A673 (cell line): ENCODE results near the gene CHRM4. TPM values are rescaled to one million over a fixed set of nuclear protein-coding genes. Genes with fewer than 3 reads are reported as not detected.

Experiments used
- BruUV-seq: library from RNA; stranded (reverse); fragments of 400-500 nt; replicated peaks from 2 replicates; lab custom pipeline; 2021; lab: Mats Ljungman, UMichigan
- CTCF ChIA-PET: fragments of 300-600 bp; sonication (Branson Sonifier 250); formaldehyde crosslinking; loops from one replicate; lab custom pipeline; 2022; ENCODE audit warnings: antibody characterized with exemption; lab: Charles Lee
- POLR2A ChIA-PET: fragments of 300-600 bp; sonication (Branson Sonifier 250); formaldehyde crosslinking; loops from one replicate; lab custom pipeline; 2022; ENCODE audit warnings: antibody characterized with exemption; ENCODE audit not compliant: low non-redundant PET; lab: Charles Lee
- DNase-seq: peaks from one replicate; pipeline ENCODE4 v3.0.0-alpha.2; 2015; ENCODE audit warnings: low spot score
- H3K27ac ChIP-seq: fragments of 200-600 bp; sonication (generic); 2 replicates; pipeline ENCODE4 v1.5.1; 2016; ENCODE audit warnings: mixed run types, low read depth, mild to moderate bottlenecking, mixed read lengths, antibody characterized with exemption, low read length; ENCODE audit not compliant: poor library complexity, severe bottlenecking
- H3K27me3 ChIP-seq: fragments of 200-600 bp; sonication (generic); replicated peaks from 2 replicates; pipeline ENCODE4 v1.6.1; 2017; ENCODE audit warnings: mixed run types, low read depth, mild to moderate bottlenecking, mixed read lengths, antibody characterized with exemption, low read length; ENCODE audit not compliant: insufficient read depth, poor library complexity
- H3K36me3 ChIP-seq: fragments of 200-600 bp; sonication (generic); 2 replicates; pipeline ENCODE4 v1.6.1; 2016; ENCODE audit warnings: mixed run types, mild to moderate bottlenecking, mixed read lengths, antibody characterized with exemption, low read length; ENCODE audit not compliant: insufficient read depth, poor library complexity, severe bottlenecking
- H3K4me1 ChIP-seq: fragments of 200-600 bp; sonication (generic); 2 replicates; pipeline ENCODE4 v1.6.1; 2017; ENCODE audit warnings: mixed run types, mild to moderate bottlenecking, mixed read lengths, antibody characterized with exemption, low read length; ENCODE audit not compliant: insufficient read depth, poor library complexity, severe bottlenecking
- H3K4me3 ChIP-seq: fragments of 200-600 bp; sonication (generic); 2 replicates; pipeline ENCODE4 v1.5.1; 2016; ENCODE audit warnings: low read depth, mixed run types, mild to moderate bottlenecking, mixed read lengths, low read length; ENCODE audit not compliant: poor library complexity, severe bottlenecking
- H3K9me3 ChIP-seq: fragments of 200-600 bp; sonication (generic); 2 replicates; pipeline ENCODE4 v1.6.1; 2016; ENCODE audit warnings: mixed run types, low read depth, mild to moderate bottlenecking, mixed read lengths, antibody characterized with exemption, low read length; ENCODE audit not compliant: poor library complexity, severe bottlenecking
- EZH2 ChIP-seq: fragments of 200-600 bp; sonication (generic); IDR thresholded peaks from 2 replicates; pipeline ENCODE4 v1.6.1; 2017; ENCODE audit warnings: borderline replicate concordance, low read depth, mild to moderate bottlenecking, mixed read lengths, antibody characterized with exemption, low read length; ENCODE audit not compliant: poor library complexity, severe bottlenecking
- intact Hi-C: fragments of 100-400 bp; cut with micrococcal nuclease; formaldehyde crosslinking; loops from one replicate; pipeline ENCODE4 v1.10.0; 2022; ENCODE audit not compliant: unreplicated experiment
- total RNA-seq: library from RNA; stranded (reverse); gene quantifications from 2 replicates; pipeline ENCODE4 v1.2.3, GENCODE V29; 2021
- TF ChIP-seq, protein P1 (sequence below): fragments of 300-800, 200-600 bp; sonication (generic); conservative IDR thresholded peaks from 2 replicates; pipeline ENCODE4 v1.5.1; 2017; ENCODE audit warnings: low read depth, mild to moderate bottlenecking, antibody characterized with exemption, low read length, moderate library complexity, mixed read lengths

The CHRM4 gene
- total RNA-seq, 1 experiment from 2014 or later: not detected

DNA sequence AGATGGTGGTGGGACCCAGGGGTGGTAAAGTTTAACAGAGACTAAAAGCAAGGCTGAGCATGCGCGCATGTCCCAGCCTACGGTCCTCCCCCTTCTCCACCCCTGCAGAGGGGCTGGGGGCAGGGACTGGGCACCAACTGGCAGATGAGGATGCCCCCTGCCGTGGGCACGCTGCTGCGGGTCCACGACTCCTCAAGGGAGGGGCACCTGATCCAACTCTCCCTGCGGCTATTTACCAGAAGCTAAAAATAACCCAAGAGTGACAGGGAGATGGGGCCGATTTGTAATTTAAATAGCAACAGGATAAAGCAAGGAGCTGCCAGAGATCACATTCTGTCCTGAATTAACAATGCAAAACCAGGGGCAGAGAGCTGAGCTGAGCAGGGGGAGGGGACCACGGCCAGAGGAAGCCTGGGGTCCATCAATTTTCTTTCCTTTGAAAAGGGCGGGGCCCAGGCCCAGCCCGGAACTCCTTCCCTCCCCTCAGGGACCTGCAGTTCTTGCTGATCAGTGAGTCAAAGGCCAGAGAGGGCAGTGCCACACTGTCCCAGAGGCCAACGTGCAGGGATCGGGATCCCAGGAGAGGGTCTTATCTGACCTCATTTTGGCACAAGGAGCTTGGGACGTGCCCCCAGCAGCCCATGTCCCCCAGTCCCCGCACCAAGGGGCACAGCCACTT, 52.4 kb downstream of the CHRM4 start:
- peak; percentile 89 for DNase-seq
- Histone ChIP-seq H3K4me3 (no peak overlapping the region), H3K4me1 (peaks cover 48% of the 10 kb centered on the region), H3K36me3 (no peaks in the 10 kb centered on the region), H3K27me3 (no peaks in the 10 kb centered on the region), H3K9me3 (no peaks in the 10 kb centered on the region), H3K27ac (peak overlapping the region; percentile 5)
- POLR2A ChIA-PET: no interaction called here
- BruUV-seq: no TSS peak
- intact Hi-C loops: no loop called here
- TF ChIP-seq EZH2: no peak
- TF ChIP-seq, protein P1, sequence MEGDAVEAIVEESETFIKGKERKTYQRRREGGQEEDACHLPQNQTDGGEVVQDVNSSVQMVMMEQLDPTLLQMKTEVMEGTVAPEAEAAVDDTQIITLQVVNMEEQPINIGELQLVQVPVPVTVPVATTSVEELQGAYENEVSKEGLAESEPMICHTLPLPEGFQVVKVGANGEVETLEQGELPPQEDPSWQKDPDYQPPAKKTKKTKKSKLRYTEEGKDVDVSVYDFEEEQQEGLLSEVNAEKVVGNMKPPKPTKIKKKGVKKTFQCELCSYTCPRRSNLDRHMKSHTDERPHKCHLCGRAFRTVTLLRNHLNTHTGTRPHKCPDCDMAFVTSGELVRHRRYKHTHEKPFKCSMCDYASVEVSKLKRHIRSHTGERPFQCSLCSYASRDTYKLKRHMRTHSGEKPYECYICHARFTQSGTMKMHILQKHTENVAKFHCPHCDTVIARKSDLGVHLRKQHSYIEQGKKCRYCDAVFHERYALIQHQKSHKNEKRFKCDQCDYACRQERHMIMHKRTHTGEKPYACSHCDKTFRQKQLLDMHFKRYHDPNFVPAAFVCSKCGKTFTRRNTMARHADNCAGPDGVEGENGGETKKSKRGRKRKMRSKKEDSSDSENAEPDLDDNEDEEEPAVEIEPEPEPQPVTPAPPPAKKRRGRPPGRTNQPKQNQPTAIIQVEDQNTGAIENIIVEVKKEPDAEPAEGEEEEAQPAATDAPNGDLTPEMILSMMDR: no peak
- CTCF ChIA-PET: interaction anchor here (0.8 kb wide), 1 partner anchor 13 kb away, joined by 10 read pairs; no protein-coding TSS in a partner anchor

GRCh38 chr11:46338636-46338987, 53.0 kb downstream of the CHRM4 start:
- intact Hi-C loops: no loop called here
- DNase-seq: no peak
- Histone ChIP-seq H3K27ac (peak overlapping the region; percentile 5), H3K4me3 (no peak overlapping the region), H3K4me1 (peaks cover 45% of the 10 kb centered on the region), H3K9me3 (no peaks in the 10 kb centered on the region), H3K36me3 (no peaks in the 10 kb centered on the region), H3K27me3 (peaks cover 2% of the 10 kb centered on the region)
- CTCF ChIA-PET: interaction anchor here (0.8 to 1.0 kb wide), 3 partner anchors 9 to 14 kb away, joined by 3 to 10 read pairs (median 4); partner anchors contain the start of gene DGKZ
- BruUV-seq: no TSS peak
- POLR2A ChIA-PET: no interaction called here
- no peak for TF ChIP-seq EZH2
- TF ChIP-seq, protein P1: no peak

DNA sequence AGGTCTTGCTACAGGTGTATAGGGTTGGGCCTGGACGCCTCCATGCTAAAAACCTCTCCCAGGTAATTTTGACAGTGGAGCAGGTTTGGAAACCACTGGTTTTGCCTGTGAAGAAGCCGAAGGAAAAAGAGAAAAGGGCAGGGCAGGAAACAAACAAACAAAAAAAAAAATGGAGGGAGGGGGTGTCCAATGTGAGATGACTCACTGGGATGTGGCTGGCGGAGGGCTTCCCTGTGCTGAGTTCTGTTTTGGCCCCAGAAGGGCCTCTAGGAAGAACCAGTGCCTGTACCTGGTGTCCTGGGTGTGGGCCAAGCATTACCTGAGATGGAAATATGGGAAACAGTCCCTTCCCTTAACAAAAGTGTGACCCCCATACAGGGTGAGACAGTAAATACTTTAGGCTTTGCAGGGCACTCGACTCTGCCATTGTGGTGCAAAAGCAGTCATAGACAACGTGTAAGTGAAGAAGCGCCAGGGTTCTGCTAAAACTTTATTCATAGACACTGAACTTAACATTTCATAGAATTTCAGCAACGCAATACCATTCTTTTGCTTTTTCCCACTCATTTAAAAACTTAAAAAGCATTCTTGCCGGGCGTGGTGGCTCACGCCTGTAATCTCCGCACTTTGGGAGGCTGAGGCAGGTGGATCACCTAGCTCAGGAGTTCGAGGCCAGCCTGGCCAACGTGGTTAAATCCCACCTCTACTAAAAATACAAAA, 53.8 kb downstream of the CHRM4 start:
- intact Hi-C loops: no loop called here
- Histone ChIP-seq H3K4me1 (peaks cover 45% of the 10 kb centered on the region), H3K36me3 (no peaks in the 10 kb centered on the region), H3K27ac (no peak overlapping the region), H3K9me3 (no peaks in the 10 kb centered on the region), H3K4me3 (no peak overlapping the region), H3K27me3 (peaks cover 10% of the 10 kb centered on the region)
- POLR2A ChIA-PET: no interaction called here
- CTCF ChIA-PET: interaction anchor here (0.9 to 1.0 kb wide), 2 partner anchors 10 to 14 kb away, joined by 3 to 4 read pairs; partner anchors contain the start of gene DGKZ
- no TSS peak for BruUV-seq
- TF ChIP-seq EZH2: no peak
- TF ChIP-seq, protein P1: no peak
- no peak for DNase-seq
